T1000 (cell line): ENCODE measurements around the gene OR2A42.
"Not testable (repeated sequence)": the region's sequence is repeated elsewhere in the genome, so short reads cannot be mapped to it uniquely, and the experiment has no call there.

Source experiments
- DNase-seq: peaks from one replicate; lab custom pipeline; 2025; ENCODE audit warnings: mixed read lengths; lab: John Stamatoyannopoulos, UW

OR2A42 gene, protein sequence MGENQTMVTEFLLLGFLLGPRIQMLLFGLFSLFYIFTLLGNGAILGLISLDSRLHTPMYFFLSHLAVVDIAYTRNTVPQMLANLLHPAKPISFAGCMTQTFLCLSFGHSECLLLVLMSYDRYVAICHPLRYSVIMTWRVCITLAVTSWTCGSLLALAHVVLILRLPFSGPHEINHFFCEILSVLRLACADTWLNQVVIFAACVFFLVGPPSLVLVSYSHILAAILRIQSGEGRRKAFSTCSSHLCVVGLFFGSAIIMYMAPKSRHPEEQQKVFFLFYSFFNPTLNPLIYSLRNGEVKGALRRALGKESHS

DNA sequence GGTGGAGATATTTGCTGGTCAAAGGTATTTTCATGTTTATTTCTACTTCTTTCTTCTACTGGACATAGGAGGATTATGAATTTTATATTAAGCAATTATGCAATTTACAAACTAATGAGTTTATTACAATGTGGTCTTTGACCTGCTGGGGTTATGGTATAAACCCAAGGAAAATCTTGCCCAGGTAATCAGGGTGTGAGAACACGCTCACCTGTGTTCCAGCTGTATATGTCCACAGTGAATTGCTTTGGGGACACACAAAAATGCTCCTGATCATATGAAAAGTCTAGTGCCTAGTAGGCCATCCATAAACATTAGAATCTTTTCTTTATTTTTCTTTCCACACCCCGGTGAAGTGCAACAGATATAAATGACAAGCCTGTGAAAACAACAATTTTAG is at the start of gene OR2A42:
OR2A42 (minus strand) TSS at position 241 of the 400 bp plus-strand sequence. CDS start 6,762 bp downstream, outside the sequence.
- not testable (repeated sequence) for DNase-seq

DNA sequence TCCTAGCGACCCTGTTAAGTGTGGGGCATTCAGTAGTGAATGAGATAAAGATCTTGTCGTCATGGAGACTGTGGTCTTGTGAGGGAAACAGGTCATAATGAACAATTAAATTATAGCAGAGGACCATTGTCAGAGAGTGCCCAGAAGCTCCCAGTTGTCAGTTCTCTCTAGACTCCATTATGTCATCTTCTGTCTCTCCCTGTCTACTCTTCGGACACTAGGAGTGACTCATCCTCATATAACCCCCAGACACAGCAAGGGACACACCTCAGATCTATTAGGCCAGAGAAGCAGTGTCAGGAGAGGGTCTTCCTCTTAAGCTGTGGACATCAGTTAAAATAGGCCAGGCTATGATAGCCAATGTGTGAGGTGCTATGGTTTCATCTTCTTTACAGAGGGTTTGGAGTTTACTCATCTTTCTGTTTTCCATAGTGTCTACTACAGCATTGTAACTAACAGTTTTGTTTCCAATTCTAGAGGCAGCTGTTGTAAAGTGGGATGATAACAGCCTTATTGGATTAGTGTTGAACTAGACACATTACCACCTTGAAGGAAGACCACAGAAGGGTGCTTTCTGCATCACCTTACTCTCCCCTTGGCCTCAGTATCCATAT is 47.9 kb upstream of the OR2A42 start:
- not testable (repeated sequence) for DNase-seq

DNA sequence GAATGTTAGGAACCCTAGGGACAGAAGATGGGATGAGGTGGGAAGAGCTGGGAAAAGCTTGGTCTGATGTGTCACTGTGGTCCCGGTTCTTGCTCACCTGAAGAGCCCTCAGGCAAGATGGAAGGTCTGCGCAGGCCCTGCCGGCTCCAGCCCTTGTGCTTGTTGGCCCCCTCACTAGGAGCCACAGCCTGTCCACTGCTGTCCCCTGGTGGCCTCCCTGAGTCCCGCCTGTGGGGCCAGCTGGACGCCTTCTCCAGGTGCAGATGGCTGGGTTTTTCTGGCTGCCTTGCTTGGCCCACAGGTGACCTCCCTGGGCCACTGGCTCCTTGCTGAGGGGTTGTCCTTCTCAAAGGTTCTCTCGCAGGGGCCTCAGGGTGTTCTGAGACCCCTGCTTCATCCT is 44.3 kb upstream of the OR2A42 start:
- not testable (repeated sequence) for DNase-seq

DNA sequence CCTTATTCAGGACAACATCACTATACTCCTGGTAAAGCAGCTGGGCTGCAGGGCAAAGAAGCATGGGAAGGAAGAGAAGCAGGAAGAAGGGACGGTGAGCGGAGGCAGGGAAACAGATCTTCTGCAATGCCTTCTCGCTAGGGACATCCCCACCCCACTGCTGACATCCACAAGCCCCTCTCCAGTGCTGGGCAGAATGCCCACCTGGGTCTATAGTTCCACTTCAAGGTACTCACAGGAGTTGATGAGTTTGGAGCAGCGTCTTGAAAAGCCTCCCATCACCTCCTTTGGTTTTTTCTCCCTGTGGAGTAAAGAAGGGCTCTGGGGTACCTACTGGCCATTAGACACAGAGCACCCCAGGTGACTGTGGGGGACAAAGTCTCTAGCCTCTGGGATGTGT is 43.1 kb upstream of the OR2A42 start:
- not testable (repeated sequence) for DNase-seq

DNA sequence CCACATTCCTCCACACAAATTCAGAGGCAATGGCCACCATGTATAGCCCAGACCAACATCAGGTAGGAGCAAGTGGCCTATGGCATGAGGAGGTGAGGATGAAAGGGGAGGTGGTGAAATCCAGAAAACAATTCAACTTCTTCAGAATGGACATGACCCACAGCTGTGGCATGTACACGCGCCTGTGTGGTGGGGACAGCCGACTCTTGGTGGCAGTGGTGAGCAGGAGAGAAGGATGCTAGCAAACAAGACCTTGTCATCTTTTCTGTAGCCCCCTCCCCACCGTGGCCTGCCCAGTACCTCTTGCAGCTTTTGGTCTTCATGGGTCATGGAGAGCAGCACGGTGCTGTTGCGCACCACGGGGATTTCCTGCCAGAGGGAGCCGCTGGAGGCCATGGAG is 42.6 kb upstream of the OR2A42 start:
- not testable (repeated sequence) for DNase-seq

DNA sequence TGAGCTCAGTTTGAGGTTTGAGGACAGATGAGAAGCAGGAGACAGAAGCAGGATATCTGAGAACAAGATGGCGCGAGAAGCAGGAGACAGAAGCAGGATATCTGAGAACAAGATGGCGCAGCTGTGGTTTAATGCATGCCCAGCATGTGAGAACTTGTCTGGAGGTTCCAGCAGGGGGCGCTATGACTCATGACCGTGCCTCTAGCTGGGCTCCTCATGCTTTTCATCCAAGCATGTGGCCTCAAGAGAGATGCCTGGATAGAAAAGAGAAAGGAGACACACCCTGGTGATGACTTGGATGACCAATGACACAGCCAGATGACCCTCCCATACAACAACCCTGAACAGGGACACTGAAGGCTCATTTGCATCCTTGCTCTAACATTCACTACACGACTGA is 40.6 kb upstream of the OR2A42 start:
- DNase-seq = not testable (repeated sequence)

DNA sequence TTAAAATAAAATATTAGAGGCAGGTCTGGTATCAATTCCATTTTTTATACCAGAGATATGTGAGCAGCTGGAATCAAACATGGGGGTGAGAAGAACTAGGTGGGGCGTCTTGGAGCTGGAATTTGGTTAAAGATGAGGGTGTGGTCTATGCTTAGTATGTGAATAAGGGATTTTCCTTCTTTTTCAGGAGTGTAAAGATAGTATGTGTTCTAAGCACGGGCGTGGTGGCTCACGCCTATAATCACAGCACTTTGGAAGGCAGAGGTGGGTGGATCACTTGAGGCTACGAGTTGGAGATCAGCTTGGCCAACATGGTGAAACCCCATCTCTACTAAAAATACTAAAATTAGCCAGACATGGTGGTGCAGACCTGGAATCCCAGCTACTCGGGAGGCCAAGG is 35.9 kb upstream of the OR2A42 start:
- not testable (repeated sequence) for DNase-seq

DNA sequence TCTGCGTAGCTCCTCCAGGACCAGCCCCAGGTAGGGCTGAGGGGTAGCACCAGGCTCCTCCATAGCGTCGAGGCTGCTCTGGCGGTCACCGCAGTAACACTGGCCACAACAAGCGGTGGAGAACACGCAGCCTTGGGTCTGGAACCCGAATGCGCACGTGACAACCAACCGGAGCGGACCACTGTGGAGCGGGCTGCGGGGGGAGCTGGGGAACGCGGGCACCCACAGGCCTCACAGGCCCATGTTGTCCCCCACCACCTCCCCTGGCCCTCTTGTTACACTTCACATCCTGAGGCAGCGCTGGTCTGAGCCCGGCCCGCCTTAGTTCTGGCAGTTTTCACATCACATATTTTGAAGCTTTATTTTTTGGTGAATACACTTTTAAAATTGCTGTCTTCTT is 29.8 kb upstream of the OR2A42 start, which contains the start of gene CTAGE8:
CTAGE8 (minus strand) TSS at position 101 of the 400 bp plus-strand sequence; CDS start at position 63, 38 bp downstream.
- DNase-seq = not testable (repeated sequence)

DNA sequence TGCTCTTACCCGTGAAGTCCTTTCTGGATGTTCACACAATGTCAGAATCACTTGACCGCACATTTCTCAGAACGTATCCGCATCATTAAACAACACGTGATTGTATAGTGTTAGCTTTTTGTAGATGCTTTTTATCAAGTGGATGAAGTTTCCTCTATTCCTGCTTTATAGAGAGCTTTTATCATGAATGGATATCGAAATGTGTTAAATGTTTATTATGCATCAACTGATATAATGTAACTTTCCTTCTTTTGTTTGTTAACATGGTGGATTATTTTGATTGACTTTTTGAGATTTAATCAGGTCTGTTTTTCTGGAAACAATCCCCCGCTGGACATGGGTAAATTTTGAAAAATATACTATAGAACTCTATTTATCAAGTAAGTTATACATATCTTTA is 25.3 kb upstream of the OR2A42 start, which contains the start of gene OR2A7:
OR2A7 (minus strand) TSS at position 101 of the 400 bp plus-strand sequence. CDS start 5,164 bp downstream, outside the sequence.
- DNase-seq = not testable (repeated sequence)

DNA sequence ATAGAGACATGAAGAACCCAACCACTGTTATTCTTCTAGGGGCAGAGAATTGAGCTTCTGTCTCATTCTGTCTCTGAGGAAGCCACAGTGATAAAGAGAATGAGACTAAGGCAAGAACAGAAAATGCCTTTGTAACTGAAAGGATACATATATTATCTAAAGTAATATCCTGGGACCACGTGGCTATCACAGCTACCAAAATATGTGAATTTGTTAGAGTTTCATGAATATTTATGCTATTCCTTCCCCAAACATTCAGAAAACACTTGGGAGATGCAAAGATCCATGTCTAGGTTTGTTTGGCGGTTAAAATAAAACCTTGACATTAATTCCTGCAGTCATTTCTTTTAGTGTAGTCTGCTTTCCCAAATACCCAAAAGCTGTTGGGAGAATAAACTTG is 22.7 kb upstream of the OR2A42 start:
- DNase-seq = not testable (repeated sequence)

DNA sequence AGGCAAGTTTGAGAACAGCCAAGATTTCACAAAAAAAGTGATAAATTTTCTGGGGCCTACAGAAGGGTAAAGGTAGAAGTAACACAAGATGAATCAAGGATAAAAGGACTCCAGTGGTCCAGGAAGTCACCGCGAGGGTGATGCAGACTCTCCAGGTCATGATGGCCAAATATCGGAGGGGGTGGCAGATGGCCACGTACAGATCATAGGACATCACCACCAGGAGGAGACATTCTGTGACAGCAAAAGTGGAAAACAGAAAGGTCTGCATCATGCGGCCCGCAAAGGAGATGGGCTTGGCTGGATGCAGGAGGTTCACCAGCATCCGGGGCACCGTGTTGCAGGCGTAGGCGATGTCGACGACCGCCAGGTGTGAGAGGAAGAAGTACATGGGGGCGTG is 19.7 kb upstream of the OR2A42 start:
- DNase-seq = not testable (repeated sequence)

DNA sequence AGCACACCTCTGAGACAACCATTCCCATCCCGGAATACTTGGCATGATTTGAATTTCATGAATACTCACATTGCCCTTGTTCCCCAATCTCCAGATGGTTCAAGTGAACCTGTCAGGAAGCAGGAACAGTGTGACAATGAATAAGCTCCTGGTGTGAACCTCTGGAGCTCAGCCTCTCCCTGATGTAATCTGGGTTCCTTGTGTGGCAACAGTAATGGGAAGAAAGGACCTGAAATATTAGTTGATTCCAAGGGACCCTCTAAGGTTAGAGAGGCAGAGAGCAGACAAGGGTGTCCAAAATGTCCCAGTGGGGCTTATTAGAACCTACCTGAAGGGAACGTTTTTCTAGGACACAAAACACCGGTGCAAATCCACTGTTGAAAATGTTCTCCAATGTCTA is 16.7 kb upstream of the OR2A42 start:
- no peak for DNase-seq

DNA sequence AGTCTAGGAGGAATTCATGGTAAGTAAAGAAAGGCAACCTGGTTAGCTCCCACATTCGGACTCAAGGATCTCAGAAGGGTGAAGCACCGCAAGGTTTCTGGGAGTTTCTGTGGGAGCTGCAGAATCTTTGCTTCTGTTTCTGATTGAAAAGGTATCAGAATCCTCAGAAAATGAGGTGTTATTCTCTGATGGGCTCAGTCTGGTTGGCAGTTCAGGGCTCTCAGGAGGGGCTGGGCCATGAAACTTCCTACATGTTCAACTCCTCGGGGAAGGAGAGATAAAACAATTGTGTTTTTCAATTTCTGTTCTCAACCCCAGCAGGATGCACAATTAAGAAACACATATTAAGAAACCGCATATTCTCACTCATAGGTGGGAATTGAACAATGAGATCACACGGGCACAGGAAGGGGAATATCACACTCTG is 16.1 kb upstream of the OR2A42 start:
- no peak for DNase-seq

DNA sequence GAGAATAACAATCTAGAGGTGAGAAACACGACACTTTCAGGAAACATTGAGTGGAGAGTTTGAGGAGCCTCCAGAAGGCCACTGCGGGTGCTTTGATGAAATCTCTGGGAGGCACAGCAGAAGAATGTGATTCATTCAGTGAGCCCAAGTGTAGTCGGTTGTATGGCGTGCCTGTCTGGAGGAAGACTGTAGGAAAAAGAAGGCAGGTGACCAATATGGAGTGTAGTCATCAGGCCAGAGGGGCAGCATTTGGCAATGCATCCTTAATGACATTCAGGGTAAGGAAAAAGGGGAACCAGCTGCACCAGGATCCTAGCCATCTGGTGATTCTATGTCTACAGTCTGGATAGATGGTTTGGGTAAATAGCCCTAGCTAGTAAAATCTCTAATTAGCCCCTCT is 12.9 kb upstream of the OR2A42 start:
- not testable (repeated sequence) for DNase-seq

DNA sequence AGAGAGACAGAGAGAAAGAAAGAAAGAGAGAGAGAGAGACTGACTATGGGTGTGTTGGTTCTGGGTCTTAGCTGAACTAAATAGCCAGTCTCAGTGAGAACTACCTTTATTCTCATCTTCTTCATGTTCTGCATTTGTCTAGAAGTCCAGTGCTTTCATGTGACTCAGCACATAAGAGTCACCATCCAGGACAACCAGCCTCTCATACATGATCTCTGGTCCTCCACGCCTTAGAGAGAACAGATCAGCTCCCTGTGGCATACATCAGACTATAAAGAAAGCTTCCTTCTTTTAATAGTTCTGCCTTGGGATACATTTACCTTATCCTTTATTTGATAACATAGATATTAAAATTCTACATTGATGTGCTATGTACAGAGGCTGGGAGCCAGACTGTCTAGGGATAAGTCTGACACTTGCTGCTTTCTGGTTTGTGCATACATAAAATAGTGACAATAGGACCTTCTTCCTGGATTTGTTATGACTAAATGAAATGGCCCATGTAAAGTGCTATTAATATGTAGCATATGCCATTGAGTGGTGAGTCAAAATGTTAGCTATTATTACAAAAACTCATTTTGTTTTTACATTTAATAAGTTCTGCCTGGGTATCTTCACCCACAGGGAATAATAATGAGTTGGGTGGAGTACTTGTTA is 8.4 kb upstream of the OR2A42 start:
- DNase-seq = not testable (repeated sequence)

DNA sequence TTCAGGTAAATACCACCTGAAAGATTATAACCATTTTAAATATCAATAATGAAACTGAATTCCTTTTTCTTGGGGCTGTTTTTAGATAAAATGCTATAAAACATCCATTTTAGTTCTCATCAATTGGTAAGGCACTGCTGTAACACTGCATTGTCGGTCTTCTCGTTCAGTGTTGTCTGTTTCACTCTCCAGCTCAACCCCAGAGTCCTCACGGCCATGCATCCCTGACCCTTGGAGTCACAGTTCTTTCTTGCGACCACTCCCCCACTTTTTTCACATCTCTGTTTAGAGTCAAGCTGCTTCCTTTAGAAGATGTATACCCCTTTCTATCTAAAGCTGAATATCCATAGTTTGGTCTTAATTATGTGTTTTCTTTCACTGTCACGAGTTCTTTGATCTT is 7.6 kb upstream of the OR2A42 start:
- not testable (repeated sequence) for DNase-seq

DNA sequence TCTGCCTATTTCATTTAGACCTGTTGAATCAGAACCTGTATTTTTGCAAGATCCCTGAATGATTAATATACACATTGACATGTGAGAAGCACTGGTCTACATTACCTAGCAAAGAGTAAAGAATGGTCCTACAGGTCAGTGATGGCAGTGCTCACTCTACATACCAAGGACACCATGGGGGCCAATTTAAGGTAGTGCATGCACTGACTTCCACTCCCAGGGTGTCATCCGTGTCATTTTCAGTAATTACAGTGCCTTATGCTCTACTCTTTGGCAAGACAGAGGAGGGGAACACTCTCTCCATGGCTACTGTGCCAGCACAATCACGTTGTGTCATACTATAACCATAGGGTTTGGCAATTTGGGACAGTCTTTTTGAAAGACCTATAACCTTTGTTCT is 6.0 kb upstream of the OR2A42 start:
- not testable (repeated sequence) for DNase-seq

DNA sequence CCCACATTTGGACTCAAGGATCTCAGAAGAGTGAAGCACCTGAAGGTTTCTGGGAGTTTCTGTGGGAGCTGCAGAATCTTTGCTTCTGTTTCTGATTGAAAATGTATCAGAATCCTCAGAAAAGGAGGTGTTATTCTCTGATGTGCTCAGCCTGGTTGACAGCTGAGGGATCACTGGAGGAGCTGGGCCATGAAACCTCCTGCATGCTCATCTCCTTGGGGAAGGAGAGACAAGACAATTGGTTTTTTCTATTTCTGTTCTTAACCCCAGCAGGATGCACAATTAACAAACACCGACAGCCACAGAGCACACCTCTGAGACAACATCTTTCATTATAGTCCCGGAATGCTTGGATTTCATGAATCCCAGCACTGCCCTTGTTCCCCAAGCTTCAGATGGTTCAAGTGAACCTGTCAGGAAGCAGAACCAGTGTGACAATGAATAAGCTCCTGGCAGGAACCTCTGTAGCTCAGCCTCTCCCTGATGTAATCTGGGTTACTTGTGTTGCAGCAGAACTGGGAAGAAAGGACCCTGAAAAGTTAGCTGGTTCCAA is 799 bp downstream of the OR2A42 start:
- not testable (repeated sequence) for DNase-seq

DNA sequence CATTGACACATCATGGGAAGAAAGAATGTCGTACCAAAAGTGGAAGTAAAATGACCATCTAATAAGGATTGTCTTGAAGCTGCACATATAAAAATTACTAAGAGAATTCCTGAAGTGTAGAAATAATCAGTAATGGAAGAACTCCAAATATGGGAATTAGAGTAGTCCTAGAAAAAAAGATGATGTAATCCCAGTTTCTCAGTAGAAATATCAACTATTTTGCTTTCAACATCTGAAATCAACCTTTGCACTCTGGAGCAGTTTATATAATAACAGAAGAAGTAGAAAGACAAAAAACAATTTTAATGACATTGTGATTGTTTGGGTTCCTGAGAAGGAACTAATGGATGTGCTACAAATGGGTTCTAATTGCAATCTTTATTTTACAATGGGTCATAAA is 6.4 kb downstream of the OR2A42 start:
- not testable (repeated sequence) for DNase-seq

DNA sequence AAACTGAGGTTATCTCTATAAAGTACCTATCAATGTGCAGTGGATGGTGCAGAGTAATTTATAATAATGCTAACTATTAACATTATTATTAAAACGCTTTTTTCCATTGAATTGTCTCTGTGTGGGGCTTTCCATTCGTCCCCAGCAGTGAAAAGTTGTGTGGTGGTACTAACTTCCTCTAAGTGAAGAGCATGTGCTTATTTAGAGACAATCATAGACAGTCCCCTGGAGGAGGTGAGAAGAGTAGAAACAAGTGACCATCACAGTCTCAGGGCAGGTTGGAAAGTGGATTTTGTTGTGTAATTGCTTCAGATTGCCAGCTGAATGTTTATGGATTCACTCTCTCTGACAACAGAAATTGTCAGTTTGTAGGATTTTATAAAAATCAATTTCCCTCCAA is 8.4 kb downstream of the OR2A42 start:
- not testable (repeated sequence) for DNase-seq

DNA sequence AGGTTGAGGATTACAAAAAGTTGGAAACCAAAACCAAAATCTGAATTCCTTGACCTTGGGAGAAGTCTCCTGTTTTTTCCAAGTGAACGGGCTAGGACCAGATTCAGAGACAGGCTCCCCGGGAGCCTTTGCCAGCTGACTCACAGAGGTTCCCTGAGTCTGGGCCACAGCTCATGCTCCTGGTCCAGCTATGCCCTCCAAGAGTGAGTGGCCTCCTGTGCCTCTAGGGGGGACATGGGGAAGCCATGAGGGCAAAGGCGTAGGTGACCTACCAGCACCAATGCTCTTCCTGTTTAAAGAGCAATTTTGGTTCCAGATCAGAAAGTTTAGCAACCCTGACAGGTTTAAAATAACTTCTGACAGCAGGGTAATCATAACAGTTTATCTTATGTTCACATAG is 10.6 kb downstream of the OR2A42 start:
- not testable (repeated sequence) for DNase-seq

DNA sequence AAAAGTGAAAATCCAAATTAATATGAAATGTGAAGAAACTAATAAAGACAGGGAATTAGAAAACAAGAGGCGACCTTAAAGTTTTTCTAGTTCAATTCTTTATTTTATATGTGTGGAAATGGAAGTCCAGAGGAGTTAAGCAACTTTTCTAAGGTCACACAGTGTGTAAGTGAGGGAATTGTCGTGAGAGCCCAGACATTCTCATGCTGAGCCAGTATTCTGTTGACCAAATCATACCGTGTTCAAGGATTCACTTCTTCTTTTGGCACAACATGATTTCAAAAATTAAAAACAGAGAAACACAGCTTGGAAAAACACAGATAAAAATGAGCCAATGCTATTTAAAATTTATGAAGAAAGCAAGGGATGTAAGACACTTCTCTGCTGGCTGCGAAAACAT is 12.5 kb downstream of the OR2A42 start:
- DNase-seq = not testable (repeated sequence)
